Renal pelvis (tissue), 4 donors: ENCODE data around the gene SLC31A1. TPM values are rescaled to one million over a fixed set of nuclear protein-coding genes. Genes with fewer than 3 reads are reported as not detected.

Source experiments
- DNase-seq: peaks from one replicate; pipeline ENCODE4 v3.0.0-alpha.2; 2013
- polyA plus RNA-seq, 3 donors: library from polyadenylated mRNA; unstranded; fragments of 120-200 nt; gene quantifications; one replicate each; pipeline ENCODE4 v1.2.1, GENCODE V29; 2013; ENCODE audit not compliant: insufficient read length in 3 of 3

SLC31A1 gene
- polyA plus RNA-seq, 3 donors: 18.7 to 30.3 (median 23.8) TPM

DNA sequence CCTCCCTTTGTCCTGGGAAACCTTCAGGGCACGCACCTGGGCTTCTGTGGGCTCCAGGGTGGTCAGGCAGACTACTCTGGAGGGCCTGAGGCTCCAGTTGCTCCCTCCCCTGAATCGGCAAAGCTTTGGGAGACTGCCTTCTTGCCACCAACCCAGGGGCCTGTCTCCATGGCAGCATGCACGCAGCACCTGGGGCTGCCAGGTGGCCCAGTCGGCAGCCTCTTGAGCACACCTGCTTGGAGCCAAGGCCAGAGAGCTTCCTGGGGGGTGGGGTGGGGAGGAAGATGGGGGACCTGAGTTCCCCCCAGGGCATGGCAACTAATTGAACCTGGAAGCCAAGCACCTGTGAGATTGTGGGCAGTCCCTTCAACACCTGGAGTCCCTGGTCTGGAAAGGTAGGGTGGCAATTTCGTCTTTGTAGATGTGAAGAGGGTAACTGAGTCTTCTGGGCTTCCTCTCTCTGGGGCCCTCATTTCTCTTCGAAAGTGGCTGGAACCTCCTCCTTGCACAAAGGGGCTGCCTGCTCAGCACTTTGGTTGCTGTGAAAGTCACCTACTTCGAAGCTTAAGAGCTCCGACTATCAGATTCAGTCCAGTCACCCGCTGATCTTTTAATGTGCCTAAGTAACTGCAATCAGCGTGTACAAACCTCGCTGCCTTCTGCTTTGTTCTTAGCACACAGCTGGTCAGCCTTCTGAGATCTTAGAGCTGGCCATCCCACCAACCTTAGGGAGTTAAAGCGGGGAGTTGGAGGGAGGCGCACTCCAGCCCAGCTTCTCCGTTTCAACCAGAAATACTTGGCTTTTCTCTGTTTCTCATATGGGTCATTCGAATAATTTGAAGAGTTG, 77.8 kb downstream of the SLC31A1 start:
- no peak for DNase-seq

DNA sequence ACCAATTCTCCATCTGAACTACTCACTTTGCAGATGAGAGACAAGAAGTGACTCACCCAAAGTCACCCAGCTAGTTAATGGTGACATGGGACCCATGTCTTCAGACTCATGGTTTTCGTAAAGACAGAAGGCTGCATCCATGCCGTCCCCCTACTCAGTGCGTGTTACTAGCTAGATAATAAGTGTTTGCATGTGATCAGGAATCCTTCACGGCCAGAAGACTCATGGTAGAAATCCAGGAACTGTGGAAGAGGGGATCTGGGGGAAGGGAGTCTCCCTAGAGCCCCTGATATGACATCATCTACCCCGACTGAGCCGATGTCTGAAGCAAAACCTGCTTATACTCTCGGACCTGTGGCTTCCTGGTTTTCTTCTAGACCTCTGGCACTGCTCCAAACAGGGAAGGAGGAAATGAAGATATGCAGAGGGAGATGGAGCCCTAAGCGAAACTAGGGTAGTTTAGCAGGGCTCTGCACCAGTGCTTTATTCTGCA, 78.5 kb downstream of the SLC31A1 start:
- no peak for DNase-seq

DNA sequence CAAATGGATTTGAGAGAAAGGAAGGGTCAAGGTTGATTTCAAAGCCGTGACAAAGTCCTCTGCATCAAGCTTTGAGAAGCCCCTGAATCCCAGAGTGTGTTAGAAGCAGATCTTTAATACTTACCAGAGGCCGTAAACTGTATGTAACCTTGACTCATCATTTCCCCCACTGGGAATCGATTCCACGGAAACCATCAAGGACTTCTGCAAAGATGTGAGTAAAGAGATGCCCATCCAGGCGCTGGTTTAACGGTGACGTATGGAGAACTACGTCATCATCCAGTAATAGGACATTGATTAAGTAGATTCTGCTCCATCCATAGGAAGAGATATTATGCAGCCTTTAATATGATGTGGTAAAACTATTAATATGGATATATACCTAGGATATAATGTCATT, 80.2 kb downstream of the SLC31A1 start:
- no peak for DNase-seq

DNA sequence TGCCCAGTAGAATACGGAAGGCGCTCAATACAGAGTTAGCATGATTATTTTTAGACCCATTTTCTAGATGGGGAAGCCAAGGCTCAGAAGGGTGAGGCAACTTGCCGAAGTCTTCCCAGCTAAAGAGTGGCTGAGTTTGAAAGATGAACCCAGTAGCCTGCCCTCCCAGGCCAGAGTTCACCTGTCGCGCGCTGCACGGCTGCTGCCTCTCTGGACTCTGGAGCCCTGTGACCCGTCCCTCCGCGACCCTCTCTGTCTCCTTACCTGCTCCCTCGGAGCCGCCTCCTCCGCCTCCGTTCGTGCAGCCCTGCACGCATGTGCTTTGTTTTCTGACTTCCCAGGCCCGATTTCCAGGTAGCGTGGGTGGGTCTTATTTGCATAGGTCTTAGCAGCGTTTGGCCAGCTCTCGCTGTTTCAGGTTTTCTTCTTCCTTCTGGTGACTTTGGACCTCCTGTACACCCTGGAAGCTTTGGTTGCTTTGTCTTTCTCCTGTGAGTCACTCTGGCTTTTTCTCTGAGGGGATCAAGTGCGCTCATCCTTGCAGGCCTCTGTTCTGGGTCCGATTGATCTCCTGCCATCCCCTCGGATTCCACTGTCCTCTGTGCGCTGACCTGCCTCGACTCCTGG, 81.6 kb downstream of the SLC31A1 start, which contains the start of gene RNF183:
RNF183 (minus strand) TSS at position 585 of the 627 bp plus-strand sequence. CDS start 5,192 bp downstream, outside the sequence.
- no peak for DNase-seq

- no peak for DNase-seq
Observed at GRCh38 chr9:113306566-113306965, 85.2 kb downstream of the SLC31A1 start.

- no peak for DNase-seq
Observed at GRCh38 chr9:113307396-113307975, 86.1 kb downstream of the SLC31A1 start.

- no peak for DNase-seq
Observed at GRCh38 chr9:113309204-113309813, 88.0 kb downstream of the SLC31A1 start.

DNA sequence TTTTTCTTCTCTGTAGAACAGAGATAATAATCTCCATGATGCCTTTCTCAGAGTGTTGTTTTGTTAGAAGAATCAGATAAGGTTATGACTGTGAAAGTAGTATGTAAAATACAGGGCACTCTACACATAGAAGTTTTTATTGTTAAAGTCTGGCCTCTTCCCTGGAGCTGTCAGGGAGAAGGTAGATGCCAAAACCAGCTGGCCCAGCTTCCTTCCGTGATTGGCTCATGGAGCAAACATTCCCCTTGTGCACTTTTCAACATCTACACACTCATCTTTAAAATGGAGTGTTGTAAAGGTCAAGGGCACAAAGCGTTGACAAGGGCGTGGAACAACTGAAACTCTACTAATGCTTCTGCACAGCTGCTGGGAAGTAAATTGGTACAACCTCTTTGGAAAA, 89.2 kb downstream of the SLC31A1 start:
- DNase-seq: no peak

GRCh38 chr9:113311961-113312360, 90.6 kb downstream of the SLC31A1 start:
- no peak for DNase-seq

DNA sequence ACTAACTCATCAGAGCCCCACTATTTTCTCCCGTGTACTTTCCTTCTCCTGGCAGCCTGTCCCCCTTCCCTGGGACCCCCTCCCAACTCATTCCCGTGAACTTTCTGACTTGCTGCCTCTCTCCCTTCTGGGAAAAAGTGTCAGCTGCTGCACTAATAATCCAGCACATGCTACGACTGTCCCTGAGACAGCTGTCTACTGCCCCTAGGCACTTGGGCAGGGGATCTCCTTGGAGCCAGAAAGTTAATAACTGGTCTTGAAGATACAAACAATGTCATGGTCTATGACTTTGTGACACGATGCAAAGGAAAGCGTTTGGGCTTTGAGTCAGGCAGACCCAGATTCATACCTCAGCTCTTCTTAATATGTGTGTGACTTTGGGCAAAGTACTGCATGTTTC, 91.9 kb downstream of the SLC31A1 start:
- DNase-seq: no peak

Other genes with a start within 250 kb of the SLC31A1 start
- gene ZNF883, start 209.4 kb upstream of the SLC31A1 start, polyA plus RNA-seq: 10 to 100 TPM in 1 of 3 donors, 1 to 10 TPM in 2; 7.1 to 10.4 (median 8.3) TPM
- 10 to 100 TPM in 2 of 3 donors, 1 to 10 TPM in 1; 9.6 to 12.2 (median 10.8) TPM for gene ZFP37, start 164.8 kb upstream of the SLC31A1 start, polyA plus RNA-seq
- 1 to 10 TPM; 2.5 to 3.8 (median 3.3) TPM for gene SLC31A2, start 70.5 kb upstream of the SLC31A1 start, polyA plus RNA-seq
- gene FKBP15, start 267 bp upstream of the SLC31A1 start, polyA plus RNA-seq: 10 to 100 TPM; 31.4 to 33.1 (median 32.8) TPM
- gene CDC26, start 54.0 kb downstream of the SLC31A1 start, polyA plus RNA-seq: 10 to 100 TPM; 33.0 to 42.9 (median 36.3) TPM
- gene PRPF4, start 54.1 kb downstream of the SLC31A1 start, polyA plus RNA-seq: 10 to 100 TPM; 30.6 to 42.9 (median 40.3) TPM
- 1 to 10 TPM; 6.0 to 8.7 (median 7.0) TPM for gene RNF183, start 81.8 kb downstream of the SLC31A1 start, polyA plus RNA-seq
- gene WDR31, start 118.7 kb downstream of the SLC31A1 start, polyA plus RNA-seq: 1 to 10 TPM; 5.0 to 8.4 (median 8.4) TPM
- gene BSPRY, start 128.0 kb downstream of the SLC31A1 start, polyA plus RNA-seq: 10 to 100 TPM; 10.0 to 11.1 (median 10.5) TPM
- 10 to 100 TPM; 39.1 to 53.4 (median 51.9) TPM for gene HDHD3, start 155.4 kb downstream of the SLC31A1 start, polyA plus RNA-seq
- gene ALAD, start 179.7 kb downstream of the SLC31A1 start, polyA plus RNA-seq: 10 to 100 TPM; 42.1 to 53.9 (median 46.1) TPM
- 10 to 100 TPM; 65.6 to 67.2 (median 66.1) TPM for gene POLE3, start 189.1 kb downstream of the SLC31A1 start, polyA plus RNA-seq
- gene C9orf43, start 189.2 kb downstream of the SLC31A1 start, polyA plus RNA-seq: 1 to 10 TPM in 2 of 3 donors, under 1 TPM in 1; 0.88 to 1.2 (median 1.0) TPM
- gene RGS3, start 242.2 kb downstream of the SLC31A1 start, polyA plus RNA-seq: 10 to 100 TPM; 43.3 to 54.3 (median 43.4) TPM